IPS-20b (cell line): ENCODE measurements around the gene DEFB118.
"Not testable (repeated sequence)": the region's sequence is repeated elsewhere in the genome, so short reads cannot be mapped to it uniquely, and the experiment has no call there.

Source experiments
- H3K27ac ChIP-seq: one replicate; pipeline ENCODE4 v1.5.1; 2013; ENCODE audit warnings: low read length
- H3K27me3 ChIP-seq: 2 replicates; pipeline ENCODE4 v1.6.1; 2013; ENCODE audit warnings: mild to moderate bottlenecking, low read length, inconsistent platforms; ENCODE audit not compliant: insufficient read depth
- H3K36me3 ChIP-seq: 2 replicates; pipeline ENCODE4 v1.6.1; 2013; ENCODE audit warnings: low read depth, mild to moderate bottlenecking, inconsistent platforms, low read length, moderate library complexity; ENCODE audit not compliant: insufficient read depth
- H3K4me1 ChIP-seq: 2 replicates; pipeline ENCODE4 v1.6.1; 2013; ENCODE audit warnings: mild to moderate bottlenecking, control low read depth, inconsistent platforms, low read length, moderate library complexity; ENCODE audit not compliant: insufficient read depth
- H3K4me3 ChIP-seq: 2 replicates; pipeline ENCODE4 v1.5.1; 2013; ENCODE audit warnings: mild to moderate bottlenecking, low read length, inconsistent platforms
- H3K9ac ChIP-seq: 2 replicates; pipeline ENCODE4 v1.6.1; 2013; ENCODE audit warnings: low read depth, mild to moderate bottlenecking, inconsistent platforms, low read length, moderate library complexity
- H3K9me3 ChIP-seq: 2 replicates; pipeline ENCODE4 v1.6.1; 2013; ENCODE audit warnings: mild to moderate bottlenecking, low read depth, low read length, inconsistent platforms; ENCODE audit not compliant: insufficient read depth

The DEFB118 gene, protein sequence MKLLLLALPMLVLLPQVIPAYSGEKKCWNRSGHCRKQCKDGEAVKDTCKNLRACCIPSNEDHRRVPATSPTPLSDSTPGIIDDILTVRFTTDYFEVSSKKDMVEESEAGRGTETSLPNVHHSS

DNA sequence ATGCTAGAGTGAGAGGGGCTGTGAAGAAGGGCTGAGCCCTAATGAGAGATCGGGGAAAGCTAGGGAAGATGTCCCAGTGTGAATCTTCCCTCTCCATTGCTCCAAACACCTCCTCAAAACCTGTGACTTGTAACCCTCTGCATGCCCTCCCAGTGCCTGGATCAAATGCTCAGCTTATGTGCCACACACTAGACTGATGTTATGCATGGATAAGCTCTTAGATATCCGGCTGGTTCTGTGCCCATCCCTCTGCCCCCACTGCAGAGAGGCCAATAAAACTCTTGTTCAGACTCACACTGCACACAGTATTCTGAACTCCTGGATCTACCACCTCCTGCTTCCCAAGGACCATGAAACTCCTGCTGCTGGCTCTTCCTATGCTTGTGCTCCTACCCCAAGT lies at the start of gene DEFB118:
DEFB118 (plus strand) TSS at position 301 of the 400 bp plus-strand sequence; CDS start at position 351, 50 bp downstream.
- Histone ChIP-seq H3K27ac (no peak within 1 kb of the TSS), H3K27me3 (no peaks in the 10 kb centered on the region), H3K36me3 (no peaks in the 10 kb centered on the region), H3K9me3 (peaks cover 90% of the 10 kb centered on the region), H3K4me1 (no peaks in the 10 kb centered on the region), H3K9ac (no peak within 1 kb of the TSS), H3K4me3 (no peak within 1 kb of the TSS)

DNA sequence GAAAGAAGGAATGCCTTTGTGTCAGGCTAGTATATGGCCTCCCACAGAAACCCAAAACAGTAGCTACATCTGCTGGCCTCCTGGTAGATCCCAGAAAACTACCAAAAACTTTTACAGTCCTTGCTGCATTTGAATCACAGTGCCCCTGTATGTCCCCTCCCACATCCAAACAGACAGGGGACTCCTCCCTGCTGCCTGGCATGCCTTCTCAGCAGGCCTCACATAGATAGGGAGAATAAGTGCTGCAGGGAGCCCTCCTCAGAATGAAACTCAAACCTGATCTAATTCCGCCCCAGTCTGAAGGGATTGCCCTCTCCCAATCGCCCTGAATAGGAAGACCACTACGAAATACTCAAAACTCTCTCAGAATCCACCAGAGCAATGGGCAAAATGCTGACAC lies 45.9 kb upstream of the DEFB118 start:
- Histone ChIP-seq H3K9ac (no peak overlapping the region), H3K27me3 (no peaks in the 10 kb centered on the region), H3K9me3 (peaks cover 84% of the 10 kb centered on the region), H3K4me3 (no peak overlapping the region), H3K27ac (no peak overlapping the region), H3K36me3 (no peaks in the 10 kb centered on the region), H3K4me1 (no peaks in the 10 kb centered on the region)

DNA sequence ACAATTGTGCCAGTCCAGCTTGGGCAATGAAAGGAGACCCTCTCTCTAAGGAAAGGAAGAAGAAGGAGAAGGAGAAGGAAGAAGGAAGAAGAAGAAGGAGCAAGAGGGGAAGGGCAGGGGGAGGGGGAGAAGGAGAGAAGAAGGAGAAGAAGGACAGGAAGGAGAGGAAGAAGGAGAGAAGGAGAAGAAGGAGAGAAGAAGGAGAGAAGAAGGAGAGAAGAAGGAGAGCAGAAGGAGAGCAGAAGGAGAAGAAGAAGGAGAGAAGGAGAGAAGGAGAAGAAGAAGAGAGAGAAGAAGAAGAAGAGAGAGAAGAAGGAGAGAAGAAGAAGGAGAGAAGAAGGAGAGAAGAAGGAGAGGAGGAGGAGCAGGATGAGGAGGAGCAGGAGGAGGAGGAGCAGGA lies 37.5 kb upstream of the DEFB118 start:
- no peaks in the 10 kb centered on the region for H3K36me3 ChIP-seq
- no peak overlapping the region for H3K9ac ChIP-seq
- peaks cover 61% of the 10 kb centered on the region for H3K9me3 ChIP-seq
- H3K4me3 ChIP-seq: no peak overlapping the region
- no peak overlapping the region for H3K27ac ChIP-seq
- H3K4me1 ChIP-seq: no peaks in the 10 kb centered on the region
- no peaks in the 10 kb centered on the region for H3K27me3 ChIP-seq

DNA sequence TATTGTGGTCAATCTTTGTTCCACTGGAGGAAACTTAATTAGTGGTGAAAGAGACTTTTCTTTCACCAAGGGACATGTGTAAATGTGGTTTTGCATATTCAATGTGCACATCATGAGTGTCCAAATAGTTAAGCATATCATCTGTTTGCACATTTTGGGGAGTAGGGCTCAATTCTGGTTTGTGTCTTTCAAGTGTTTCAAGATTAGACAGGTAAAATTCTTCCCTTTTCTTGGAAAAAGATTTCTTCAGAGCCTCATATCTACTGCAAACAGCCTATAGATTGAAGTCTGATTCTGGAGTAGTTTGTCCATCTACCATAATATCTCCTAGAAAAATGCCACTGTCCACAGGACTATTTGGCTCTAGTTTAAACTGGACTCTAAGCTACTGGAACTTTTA lies 26.9 kb upstream of the DEFB118 start:
- no peak overlapping the region for H3K9ac ChIP-seq
- H3K36me3 ChIP-seq: no peaks in the 10 kb centered on the region
- H3K27me3 ChIP-seq: no peaks in the 10 kb centered on the region
- peaks cover 55% of the 10 kb centered on the region for H3K9me3 ChIP-seq
- H3K4me3 ChIP-seq: no peak overlapping the region
- no peaks in the 10 kb centered on the region for H3K4me1 ChIP-seq
- H3K27ac ChIP-seq: no peak overlapping the region

DNA sequence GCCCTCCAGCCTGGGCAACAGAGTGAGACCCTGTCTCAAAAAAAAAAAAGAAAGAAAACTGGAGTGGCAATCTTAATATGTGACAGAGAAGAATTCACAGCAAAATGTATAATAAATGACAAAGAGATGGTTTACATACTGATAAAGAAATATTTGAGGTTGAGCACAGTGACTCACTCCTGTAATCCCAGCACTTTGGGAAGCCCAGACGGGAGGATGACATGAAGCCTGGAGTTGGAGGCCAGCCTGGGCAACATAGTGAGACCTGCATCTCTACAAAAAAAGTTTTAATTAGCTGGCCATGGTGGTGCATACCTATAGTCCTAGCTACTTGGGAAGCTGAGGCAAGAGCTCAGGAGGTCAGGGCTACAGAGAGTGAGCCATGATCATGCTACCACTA lies 12.4 kb upstream of the DEFB118 start:
- Histone ChIP-seq H3K9ac (no peak overlapping the region), H3K27ac (no peak overlapping the region), H3K36me3 (no peaks in the 10 kb centered on the region), H3K4me1 (no peaks in the 10 kb centered on the region), H3K9me3 (peaks cover 83% of the 10 kb centered on the region), H3K27me3 (no peaks in the 10 kb centered on the region), H3K4me3 (no peak overlapping the region)

DNA sequence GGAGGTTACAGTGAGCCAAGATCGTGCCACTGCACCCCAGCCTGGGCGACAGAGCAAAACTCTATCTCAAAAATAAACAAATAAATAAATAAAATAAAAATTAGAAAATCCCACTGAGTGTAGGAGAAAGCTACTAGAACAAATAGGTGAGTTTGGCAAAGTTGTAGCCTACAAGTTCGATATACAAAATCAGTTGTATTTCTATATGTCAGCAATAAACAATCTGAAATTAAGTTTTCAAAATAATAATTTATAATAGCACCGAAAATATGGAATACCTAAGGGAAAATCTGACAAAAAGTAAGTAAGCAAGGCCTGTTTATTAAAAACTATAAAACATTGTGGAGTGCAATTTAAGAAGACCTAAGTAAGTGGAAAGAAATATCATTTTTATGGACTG lies 5.1 kb upstream of the DEFB118 start:
- Histone ChIP-seq H3K27ac (no peak overlapping the region), H3K27me3 (no peaks in the 10 kb centered on the region), H3K4me3 (no peak overlapping the region), H3K36me3 (no peaks in the 10 kb centered on the region), H3K9ac (no peak overlapping the region), H3K4me1 (no peaks in the 10 kb centered on the region), H3K9me3 (peaks cover 86% of the 10 kb centered on the region)

DNA sequence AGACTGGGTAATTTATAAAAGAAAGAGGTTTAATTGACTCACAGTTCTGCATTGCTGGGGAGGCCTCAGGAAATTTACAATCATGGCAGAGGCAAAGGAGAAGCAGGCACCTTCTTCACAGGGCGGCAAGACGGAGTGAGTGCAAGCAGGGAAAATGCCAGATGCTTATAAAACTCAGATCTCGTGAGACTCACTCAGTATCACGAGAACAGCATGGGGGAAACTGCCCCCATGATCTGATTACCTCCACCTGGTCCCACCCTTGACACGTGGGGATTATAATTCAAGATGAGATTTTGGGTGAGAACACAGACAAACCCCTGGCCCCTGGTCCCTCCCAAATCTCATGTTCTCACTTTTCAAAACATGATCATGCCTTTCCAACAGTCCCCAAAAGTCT lies 4.1 kb upstream of the DEFB118 start:
- not testable (repeated sequence) for H3K9ac ChIP-seq, H3K36me3 ChIP-seq, H3K4me1 ChIP-seq, H3K4me3 ChIP-seq, H3K27me3 ChIP-seq, H3K27ac ChIP-seq
- H3K9me3 ChIP-seq: peaks cover 83% of the 10 kb centered on the region

DNA sequence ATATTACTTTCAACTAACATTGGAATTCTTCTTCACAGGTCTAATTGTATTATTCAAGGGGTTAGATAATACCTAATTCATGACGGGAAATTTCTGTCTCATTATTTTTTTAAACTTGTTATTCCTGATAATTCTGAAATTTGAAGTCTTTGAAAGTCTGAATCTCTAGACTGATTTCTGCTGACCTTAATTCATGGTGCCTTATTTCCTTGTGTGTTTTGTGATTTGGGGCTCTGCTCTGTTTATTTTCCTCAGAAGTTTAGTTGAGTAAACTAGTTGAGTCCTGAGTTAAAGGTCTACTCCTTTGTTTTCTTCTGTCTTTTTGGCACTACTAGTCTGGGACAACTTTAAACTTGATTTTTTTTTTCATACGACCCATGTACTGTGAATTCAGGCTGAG lies 5.9 kb downstream of the DEFB118 start:
- H3K9ac ChIP-seq: no peak overlapping the region
- H3K9me3 ChIP-seq: peaks cover 97% of the 10 kb centered on the region
- no peaks in the 10 kb centered on the region for H3K4me1 ChIP-seq
- H3K36me3 ChIP-seq: no peaks in the 10 kb centered on the region
- no peaks in the 10 kb centered on the region for H3K27me3 ChIP-seq
- H3K4me3 ChIP-seq: no peak overlapping the region
- no peak overlapping the region for H3K27ac ChIP-seq

DNA sequence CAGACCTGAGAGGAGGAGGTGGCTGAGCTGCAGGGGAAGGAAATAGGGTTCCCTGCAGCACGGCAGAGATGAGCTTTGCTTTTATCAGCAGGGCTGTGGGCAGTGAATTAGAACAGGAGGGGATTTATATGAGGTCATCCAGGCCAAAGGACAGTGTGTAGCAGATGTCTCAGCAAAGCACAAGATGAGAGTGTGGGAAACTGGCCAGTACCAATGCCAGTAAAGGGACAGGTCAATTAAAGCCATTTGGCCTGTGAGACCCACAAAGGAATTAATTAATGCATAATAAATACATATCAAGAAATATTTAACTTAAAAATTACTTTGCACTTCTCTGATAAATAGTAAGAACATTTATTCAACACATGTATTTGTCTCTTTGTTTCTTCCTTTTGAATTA lies 22.1 kb downstream of the DEFB118 start, which contains the start of gene DEFB119:
DEFB119 (minus strand) TSS at position 101 of the 400 bp plus-strand sequence. CDS start 107 bp downstream, outside the sequence.
- H3K36me3 ChIP-seq: no peaks in the 10 kb centered on the region
- no peaks in the 10 kb centered on the region for H3K27me3 ChIP-seq
- no peaks in the 10 kb centered on the region for H3K4me1 ChIP-seq
- H3K9me3 ChIP-seq: peaks cover 83% of the 10 kb centered on the region
- no peak within 1 kb of the TSS for H3K4me3 ChIP-seq
- no peak within 1 kb of the TSS for H3K27ac ChIP-seq
- no peak within 1 kb of the TSS for H3K9ac ChIP-seq

DNA sequence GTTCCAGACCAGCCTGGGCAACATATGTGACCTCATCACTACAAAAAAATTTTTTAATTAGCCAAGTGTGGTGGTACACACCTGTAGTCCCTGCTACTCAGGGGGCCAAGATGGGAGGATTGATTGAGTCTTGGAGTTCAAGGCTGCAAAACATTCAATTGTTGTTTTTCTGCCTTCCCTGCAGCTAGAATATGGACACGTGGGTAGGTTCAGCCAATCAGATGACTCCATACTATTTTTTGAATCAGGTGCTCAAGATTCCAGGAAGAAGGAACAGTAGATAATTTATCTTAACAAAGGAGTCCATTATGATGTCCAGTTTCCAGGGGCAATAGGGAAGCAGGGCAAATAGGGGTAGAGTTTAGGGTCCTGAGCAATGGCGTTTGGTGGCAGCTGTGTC lies 24.4 kb downstream of the DEFB118 start:
- H3K9me3 ChIP-seq: peaks cover 81% of the 10 kb centered on the region
- no peaks in the 10 kb centered on the region for H3K4me1 ChIP-seq
- no peak overlapping the region for H3K9ac ChIP-seq
- H3K27ac ChIP-seq: no peak overlapping the region
- H3K4me3 ChIP-seq: no peak overlapping the region
- no peaks in the 10 kb centered on the region for H3K27me3 ChIP-seq
- no peaks in the 10 kb centered on the region for H3K36me3 ChIP-seq

DNA sequence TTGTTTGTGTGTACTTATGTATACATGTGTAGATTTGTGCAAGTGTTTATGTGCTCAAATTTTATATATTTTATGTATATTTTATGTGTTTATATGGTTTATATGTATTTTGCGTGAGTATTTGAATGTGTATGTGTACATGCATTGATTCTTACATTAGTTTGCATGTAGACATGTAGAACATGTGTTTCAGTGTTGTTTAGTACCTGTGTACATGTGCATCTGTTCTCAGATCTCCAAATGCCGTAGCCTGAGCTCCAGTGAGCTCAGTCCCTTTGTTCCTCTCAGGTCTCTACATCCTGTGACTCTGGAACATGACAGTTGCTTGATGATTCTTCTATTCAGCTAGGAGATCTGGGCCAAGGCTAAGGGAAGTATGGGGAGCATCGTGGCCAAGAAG lies 26.5 kb downstream of the DEFB118 start:
- Histone ChIP-seq H3K36me3 (no peaks in the 10 kb centered on the region), H3K27ac (no peak overlapping the region), H3K27me3 (no peaks in the 10 kb centered on the region), H3K9ac (no peak overlapping the region), H3K9me3 (peaks cover 77% of the 10 kb centered on the region), H3K4me1 (no peaks in the 10 kb centered on the region), H3K4me3 (no peak overlapping the region)

DNA sequence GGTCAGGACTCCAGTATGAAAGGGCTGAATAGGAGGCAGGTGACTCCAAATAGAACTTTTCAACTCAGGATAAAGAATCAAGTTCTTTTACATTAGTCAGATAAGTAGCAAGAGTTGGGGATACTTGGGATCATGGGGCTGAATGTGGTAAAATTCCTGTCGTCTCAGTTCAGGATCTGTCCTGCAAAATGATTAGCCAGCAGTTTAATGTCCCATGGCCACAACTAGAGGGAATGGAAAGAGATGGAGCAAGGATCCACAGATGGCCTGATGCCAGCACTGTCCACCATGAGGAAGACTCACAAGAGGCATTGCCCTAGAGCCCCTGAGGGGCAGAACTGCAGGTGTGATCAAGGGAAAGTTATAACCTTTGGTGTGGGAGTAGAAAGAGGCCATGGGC lies 35.5 kb downstream of the DEFB118 start:
- H3K9me3 ChIP-seq: peaks cover 96% of the 10 kb centered on the region
- H3K4me1 ChIP-seq: no peaks in the 10 kb centered on the region
- no peaks in the 10 kb centered on the region for H3K36me3 ChIP-seq

More for the DNA sequence above, 35.5 kb downstream of the DEFB118 start:
- Histone ChIP-seq H3K27me3 (no peaks in the 10 kb centered on the region), H3K4me3 (no peak overlapping the region), H3K9ac (no peak overlapping the region), H3K27ac (no peak overlapping the region)
